Cardiac muscle cell (in vitro differentiated cells and primary cell): ENCODE data around the gene RASSF1. TPM values are rescaled to one million over a fixed set of nuclear protein-coding genes. Genes with fewer than 3 reads are reported as not detected.

Experiments
- DNase-seq, 2 donors: peaks; one replicate each; pipeline versions ENCODE4 v3.0.0 to v3.0.0-alpha.2; 2010 to 2017; ENCODE audit warnings: low read depth in 1 of 2, low spot score in 1 of 2
- H3K27ac ChIP-seq: fragments of 200-600 bp; sonication (generic); 2 replicates; pipeline ENCODE4 v1.5.1; 2016
- H3K27me3 ChIP-seq: fragments of 200-600 bp; sonication (generic); 2 replicates; pipeline ENCODE4 v1.6.0; 2016; ENCODE audit warnings: control low read depth
- H3K36me3 ChIP-seq: fragments of 200-600 bp; sonication (generic); 2 replicates; pipeline ENCODE4 v1.5.1; 2016; ENCODE audit warnings: control low read depth
- H3K4me1 ChIP-seq: fragments of 200-600 bp; sonication (generic); 2 replicates; pipeline ENCODE4 v1.8.1; 2017; ENCODE audit warnings: low read depth, mild to moderate bottlenecking, mixed run types
- H3K4me3 ChIP-seq: fragments of 200-600 bp; sonication (generic); 2 replicates; pipeline ENCODE4 v1.5.1; 2016; ENCODE audit warnings: mild to moderate bottlenecking
- H3K9me3 ChIP-seq: fragments of 200-600 bp; sonication (generic); 2 replicates; pipeline ENCODE4 v1.5.1; 2017; ENCODE audit warnings: low read depth, mild to moderate bottlenecking, control low read depth
- polyA plus RNA-seq: library from polyadenylated mRNA; unstranded; fragments of >200 nt; fragmentation: Nextera tagmentation; extraction: Ambion mirVana; gene quantifications from 2 replicates; pipeline ENCODE4 v1.2.1, GENCODE V29; 2016
- total RNA-seq: library from RNA; depleted of rRNA; stranded (reverse); fragments of >200 nt; gene quantifications from 2 replicates; pipeline ENCODE4 v1.2.3, GENCODE V29; 2016
- TF ChIP-seq, protein P1 (sequence below): IDR thresholded peaks from 2 replicates; pipeline ENCODE4 v1.5.1; 2012; ENCODE audit warnings: low read depth, mild to moderate bottlenecking, low read length

Gene RASSF1
- total and polyA plus RNA-seq, 2 experiments from 2014 or later: 23.1 to 23.8 TPM

DNA sequence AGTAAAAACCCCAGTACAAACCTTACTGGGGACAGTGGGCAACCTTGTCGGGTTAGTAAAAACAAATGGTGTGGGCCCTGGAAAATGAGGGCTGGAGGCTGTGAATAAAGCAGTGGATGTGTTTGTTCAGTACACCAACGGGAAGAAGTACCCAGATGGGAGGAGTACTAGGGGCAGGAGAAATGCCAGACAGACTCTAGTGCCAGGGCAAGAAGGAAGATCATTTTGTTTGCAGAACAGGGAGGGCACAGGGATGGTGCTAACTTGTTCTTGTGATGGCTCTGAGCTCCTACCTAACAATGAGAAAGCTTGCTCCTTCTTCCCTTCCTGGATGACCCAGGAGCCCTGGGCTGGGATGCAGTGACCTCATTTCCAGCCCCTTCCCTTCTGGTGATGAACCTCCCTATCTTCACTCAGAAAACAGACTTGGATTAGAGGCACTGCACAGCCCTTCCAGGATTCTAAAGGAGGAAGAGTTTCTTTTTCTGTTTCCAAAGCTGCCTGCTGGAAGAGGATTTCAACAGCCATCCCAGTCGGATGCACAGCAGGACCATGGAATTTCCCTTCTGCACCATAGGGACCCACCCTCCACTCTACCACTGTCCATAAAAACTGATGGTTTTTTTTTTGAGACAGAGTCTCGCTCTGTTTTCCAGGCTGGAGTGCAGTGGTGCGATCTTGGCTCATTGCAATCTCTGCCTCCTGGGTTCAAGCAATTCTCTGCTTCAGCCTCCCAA lies 6.1 kb downstream of the RASSF1 start:
- no peaks in the 10 kb centered on the region for H3K9me3 ChIP-seq
- H3K4me3 ChIP-seq: no peak overlapping the region
- peaks cover 11% of the 10 kb centered on the region for H3K4me1 ChIP-seq
- TF ChIP-seq, protein P1, sequence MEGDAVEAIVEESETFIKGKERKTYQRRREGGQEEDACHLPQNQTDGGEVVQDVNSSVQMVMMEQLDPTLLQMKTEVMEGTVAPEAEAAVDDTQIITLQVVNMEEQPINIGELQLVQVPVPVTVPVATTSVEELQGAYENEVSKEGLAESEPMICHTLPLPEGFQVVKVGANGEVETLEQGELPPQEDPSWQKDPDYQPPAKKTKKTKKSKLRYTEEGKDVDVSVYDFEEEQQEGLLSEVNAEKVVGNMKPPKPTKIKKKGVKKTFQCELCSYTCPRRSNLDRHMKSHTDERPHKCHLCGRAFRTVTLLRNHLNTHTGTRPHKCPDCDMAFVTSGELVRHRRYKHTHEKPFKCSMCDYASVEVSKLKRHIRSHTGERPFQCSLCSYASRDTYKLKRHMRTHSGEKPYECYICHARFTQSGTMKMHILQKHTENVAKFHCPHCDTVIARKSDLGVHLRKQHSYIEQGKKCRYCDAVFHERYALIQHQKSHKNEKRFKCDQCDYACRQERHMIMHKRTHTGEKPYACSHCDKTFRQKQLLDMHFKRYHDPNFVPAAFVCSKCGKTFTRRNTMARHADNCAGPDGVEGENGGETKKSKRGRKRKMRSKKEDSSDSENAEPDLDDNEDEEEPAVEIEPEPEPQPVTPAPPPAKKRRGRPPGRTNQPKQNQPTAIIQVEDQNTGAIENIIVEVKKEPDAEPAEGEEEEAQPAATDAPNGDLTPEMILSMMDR: no peak
- H3K27me3 ChIP-seq: peaks cover 3% of the 10 kb centered on the region
- peak overlapping the region; percentile 9 for H3K27ac ChIP-seq
- H3K36me3 ChIP-seq: peaks cover 27% of the 10 kb centered on the region
- DNase-seq: no peak

DNA sequence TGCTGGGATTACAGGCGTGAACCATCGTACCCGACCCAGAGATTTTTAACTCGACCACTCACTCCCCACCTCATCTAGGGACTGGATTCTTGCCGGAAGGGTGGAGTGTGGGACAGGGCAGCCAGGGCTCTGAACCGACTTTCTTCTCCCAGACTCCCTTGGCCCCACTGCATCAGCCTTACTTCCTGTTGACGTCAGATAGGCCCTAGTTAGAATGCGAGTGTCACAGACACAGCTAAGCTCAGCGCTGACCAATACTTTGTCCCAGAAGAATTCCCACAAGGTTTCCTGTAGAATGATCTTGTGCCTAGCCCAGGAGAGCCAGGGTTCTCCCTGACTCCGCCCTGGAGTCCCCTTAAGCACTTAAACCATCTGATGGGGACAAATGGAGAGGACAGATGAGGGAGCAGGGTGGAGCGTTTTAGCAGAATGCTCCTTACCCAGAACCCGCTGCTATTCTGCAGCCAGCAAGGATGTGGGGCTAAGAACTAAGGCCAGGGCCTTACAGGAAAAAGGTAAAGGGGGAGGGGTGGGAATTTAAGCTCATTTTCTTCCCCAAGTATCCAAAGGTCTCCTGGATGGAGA lies 6.8 kb downstream of the RASSF1 start:
- Histone ChIP-seq H3K36me3 (peaks cover 31% of the 10 kb centered on the region), H3K9me3 (no peaks in the 10 kb centered on the region), H3K4me1 (peaks cover 11% of the 10 kb centered on the region), H3K27ac (peak overlapping the region; percentile 9), H3K27me3 (no peaks in the 10 kb centered on the region), H3K4me3 (no peak overlapping the region)
- DNase-seq: peak in 1 of 2 donors; percentile 89
- TF ChIP-seq, protein P1: no peak

DNA sequence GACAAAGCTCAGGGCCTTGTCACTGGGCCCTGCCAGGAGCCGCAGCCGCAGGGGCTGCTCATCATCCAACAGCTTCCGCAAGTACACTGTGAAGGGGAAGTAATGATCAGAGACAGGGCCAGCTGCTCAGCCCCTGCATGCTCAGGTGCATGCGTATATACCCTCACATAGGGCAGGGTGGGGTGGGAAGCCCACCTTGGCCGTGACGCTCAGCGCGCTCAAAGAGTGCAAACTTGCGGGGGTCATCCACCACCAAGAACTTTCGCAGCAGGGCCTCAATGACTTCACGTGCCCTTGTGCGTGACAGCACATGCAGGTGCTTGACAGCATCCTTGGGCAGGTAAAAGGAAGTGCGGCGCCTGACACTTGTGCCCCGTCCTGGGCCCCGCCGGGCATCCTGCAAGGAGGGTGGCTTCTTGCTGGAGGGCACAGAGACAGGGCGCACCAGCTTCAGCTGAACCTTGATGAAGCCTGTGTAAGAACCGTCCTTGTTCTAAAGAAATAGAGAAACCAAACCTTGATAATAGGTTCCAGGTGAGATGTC lies 9.2 kb downstream of the RASSF1 start:
- Histone ChIP-seq H3K4me1 (peaks cover 10% of the 10 kb centered on the region), H3K4me3 (no peak overlapping the region), H3K27me3 (no peaks in the 10 kb centered on the region), H3K36me3 (peaks cover 31% of the 10 kb centered on the region), H3K27ac (no peak overlapping the region), H3K9me3 (no peaks in the 10 kb centered on the region)
- TF ChIP-seq, protein P1: no peak
- DNase-seq: no peak

DNA sequence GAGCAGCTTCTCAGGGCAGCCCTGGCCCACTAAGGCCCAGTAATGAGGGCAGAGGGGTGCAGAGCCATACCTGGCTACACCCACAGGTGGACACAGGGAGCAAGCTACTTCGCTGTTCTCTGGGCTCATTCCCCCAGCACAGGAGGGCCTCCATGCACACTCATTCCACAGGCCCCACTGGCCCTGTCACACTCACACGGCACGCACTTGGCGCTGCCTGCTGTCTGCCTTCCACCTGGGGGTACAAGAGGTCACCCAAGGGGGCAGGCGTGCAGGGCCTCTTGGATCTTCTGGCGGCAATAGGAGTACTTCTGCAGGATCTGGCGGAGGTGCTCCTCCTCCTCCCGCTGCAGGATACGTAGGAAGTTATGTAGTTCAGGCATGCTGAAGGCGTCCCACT lies 10.3 kb downstream of the RASSF1 start:
- Histone ChIP-seq H3K4me1 (peaks cover 6% of the 10 kb centered on the region), H3K27ac (no peak overlapping the region), H3K36me3 (peaks cover 31% of the 10 kb centered on the region), H3K9me3 (no peaks in the 10 kb centered on the region), H3K4me3 (no peak overlapping the region), H3K27me3 (no peaks in the 10 kb centered on the region)
- no peak for DNase-seq
- TF ChIP-seq, protein P1: no peak

DNA sequence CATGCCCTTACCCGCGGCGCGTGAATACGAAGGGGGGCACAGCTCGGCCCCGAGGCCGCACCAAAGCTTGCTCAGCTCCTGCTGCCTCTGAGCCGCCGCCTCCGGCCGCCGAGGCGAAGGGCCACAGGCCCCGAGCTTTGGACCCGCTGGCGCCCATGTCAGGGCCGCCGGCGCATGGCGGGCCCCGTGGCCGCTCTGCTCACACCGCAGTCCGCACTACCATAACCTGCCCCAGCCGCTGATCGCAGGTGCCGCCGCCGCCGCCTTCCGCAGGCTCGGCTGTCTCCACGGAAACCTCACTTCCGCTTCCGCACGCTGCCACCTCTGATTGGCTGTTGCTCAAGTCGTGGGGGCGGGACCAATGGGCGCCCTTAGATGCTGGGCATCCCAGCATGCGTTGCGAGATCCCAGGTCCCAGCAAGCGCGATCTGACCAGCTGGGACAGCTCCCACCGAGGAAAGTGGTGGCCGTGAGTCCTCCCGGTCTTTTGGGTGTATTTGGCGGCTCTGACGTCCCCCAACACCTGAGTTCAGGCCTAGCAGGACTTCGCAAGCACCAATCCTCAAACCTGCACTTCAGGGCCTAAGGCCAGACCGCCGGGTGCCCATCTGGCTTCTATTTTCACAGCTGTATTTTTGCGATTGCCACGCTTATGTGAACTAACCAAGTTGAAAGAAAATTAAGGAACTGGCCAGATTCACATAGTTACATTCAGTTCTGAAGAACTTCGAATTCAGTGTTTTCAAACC lies 12.5 kb downstream of the RASSF1 start, which contains the start of gene TUSC2:
Gene TUSC2, minus strand, starts transcription at position 281 of the 749 bp plus-strand sequence. Its CDS starts 124 bp downstream, at position 157.
- H3K27me3 ChIP-seq: no peaks in the 10 kb centered on the region
- H3K36me3 ChIP-seq: peaks cover 31% of the 10 kb centered on the region
- DNase-seq: peak; percentile 97 to 100
- peak within 1 kb of the TSS; percentile 78 for H3K27ac ChIP-seq
- peak within 1 kb of the TSS; percentile 87 for H3K4me3 ChIP-seq
- TF ChIP-seq, protein P1: no peak
- H3K9me3 ChIP-seq: no peaks in the 10 kb centered on the region
- H3K4me1 ChIP-seq: peaks cover 9% of the 10 kb centered on the region
